HCT116 (cell line): ENCODE measurements around the gene RANBP1. TPM values are rescaled to one million over a fixed set of nuclear protein-coding genes. Genes with fewer than 3 reads are reported as not detected.

Experiments used
- ATAC-seq: fragments of 200-7000 bp; cut with Tn5 transposase; 2 replicates; pipeline ENCODE4 v1.9.1; 2020; ENCODE audit warnings: mild to moderate bottlenecking, moderate library complexity
- BruUV-seq: library from RNA; stranded (reverse); fragments of 400-500 nt; replicated peaks from 2 replicates; lab custom pipeline; 2021; lab: Mats Ljungman, UMichigan
- CTCF ChIA-PET: fragments of 300-600 bp; sonication (Branson Sonifier 250); formaldehyde crosslinking; loops from one replicate; lab custom pipeline; 2021; ENCODE audit warnings: antibody characterized with exemption; lab: Charles Lee
- POLR2A ChIA-PET: fragments of 300-600, 350-600 bp; sonication (Branson Sonifier 250); formaldehyde crosslinking; loops from one replicate; lab custom pipeline; 2021; ENCODE audit warnings: antibody characterized with exemption; lab: Charles Lee
- RAD21 ChIA-PET, 2 experiments: fragments of 300-600 bp; sonication (Branson Sonifier 250); formaldehyde crosslinking; loops; one replicate each; lab custom pipeline; 2023; ENCODE audit warnings: low total read pairs in 2 of 2; ENCODE audit not compliant: uncharacterized antibody in 2 of 2, unreplicated experiment in 2 of 2, low non-redundant PET in 1 of 2; lab: Charles Lee
- DNase-seq: peaks from one replicate; pipeline ENCODE4 v3.0.0-alpha.2; 2010; ENCODE audit warnings: low read depth, low spot score
- H2AFZ ChIP-seq: fragments of 200-600 bp; shearing (Covaris generic), sonication (generic); 2 replicates; pipeline ENCODE4 v1.6.1; 2017; ENCODE audit warnings: low read depth, mixed run types, mixed read lengths, antibody characterized with exemption, low read length; ENCODE audit not compliant: poor library complexity, severe bottlenecking
- H3K27ac ChIP-seq: 2 replicates; pipeline ENCODE4 v1.5.1; 2012; ENCODE audit warnings: low read depth, low read length
- H3K27me3 ChIP-seq: fragments of 200-600 bp; sonication (generic); 2 replicates; pipeline ENCODE4 v1.6.1; 2016; ENCODE audit warnings: mixed run types, low read length, mixed read lengths; ENCODE audit not compliant: insufficient read depth
- H3K36me3 ChIP-seq, 2 experiments: fragments of 200-500 bp in 1 of 2; fragments of 200-600 bp in 1 of 2; sonication (Bioruptor generic) in 1 of 2; sonication (generic) in 1 of 2; 2 replicates each; pipeline versions ENCODE4 v1.5.1 to v1.6.1; 2014 to 2016; ENCODE audit warnings: low read length in 2 of 2, inconsistent platforms in 1 of 2, mixed read lengths in 1 of 2, mixed run types in 1 of 2; ENCODE audit not compliant: insufficient read depth in 2 of 2, control insufficient read depth in 1 of 2
- H3K4me1 ChIP-seq, 2 experiments: fragments of 200-600 bp in 1 of 2; sonication (generic) in 1 of 2; 2 replicates each; pipeline versions ENCODE4 v1.5.1 to v1.6.1; 2012 to 2017; ENCODE audit warnings: low read length in 2 of 2, inconsistent platforms in 1 of 2, mild to moderate bottlenecking in 1 of 2, mixed read lengths in 1 of 2, mixed run types in 1 of 2, moderate library complexity in 1 of 2; ENCODE audit not compliant: insufficient read depth in 2 of 2, control insufficient read depth in 1 of 2
- H3K4me2 ChIP-seq: fragments of 200-600 bp; sonication (generic); 2 replicates; pipeline ENCODE4 v1.6.1; 2017; ENCODE audit warnings: mixed run types, low read length, mixed read lengths
- H3K4me3 ChIP-seq, 2 experiments: fragments of 200-600 bp in 1 of 2; sonication (generic) in 1 of 2; replicated peaks in 1 of 2; 2 replicates each; pipeline ENCODE4 v1.5.1; 2011 to 2016; ENCODE audit warnings: low read length in 2 of 2, control low read depth in 1 of 2, low read depth in 1 of 2, mild to moderate bottlenecking in 1 of 2, mixed read lengths in 1 of 2, mixed run types in 1 of 2
- H3K79me2 ChIP-seq: fragments of 200-600 bp; sonication (generic); 2 replicates; pipeline ENCODE4 v1.6.1; 2017; ENCODE audit warnings: mild to moderate bottlenecking, mixed run types, low read length, moderate library complexity, mixed read lengths; ENCODE audit not compliant: insufficient read depth
- H3K9ac ChIP-seq: fragments of 200-600 bp; sonication (generic); 2 replicates; pipeline ENCODE4 v1.6.1; 2016; ENCODE audit warnings: low read length, mixed read lengths
- H3K9me2 ChIP-seq: fragments of 200-600 bp; sonication (generic), shearing (Covaris generic); 2 replicates; pipeline ENCODE4 v1.6.1; 2017; ENCODE audit warnings: mixed run types, mild to moderate bottlenecking, moderate library complexity; ENCODE audit not compliant: insufficient read depth
- H3K9me3 ChIP-seq, 2 experiments: fragments of 200-500 bp in 1 of 2; fragments of 200-600 bp in 1 of 2; sonication (Bioruptor generic) in 1 of 2; sonication (generic) in 1 of 2; 2 replicates each; pipeline ENCODE4 v1.6.1; 2014 to 2017; ENCODE audit warnings: low read length in 2 of 2, mixed read lengths in 2 of 2, inconsistent platforms in 1 of 2, low read depth in 1 of 2, mild to moderate bottlenecking in 1 of 2, mixed run types in 1 of 2, moderate library complexity in 1 of 2; ENCODE audit not compliant: control insufficient read depth in 1 of 2, insufficient read depth in 1 of 2
- H4K20me1 ChIP-seq: fragments of 200-600 bp; sonication (generic), shearing (Covaris generic); 2 replicates; pipeline ENCODE4 v1.6.1; 2017; ENCODE audit warnings: mixed run types, mild to moderate bottlenecking, moderate library complexity; ENCODE audit not compliant: insufficient read depth
- CBX3 ChIP-seq: IDR thresholded peaks from 2 replicates; pipeline ENCODE4 v1.6.1; 2012; ENCODE audit warnings: low read depth
- CEBPB ChIP-seq: IDR thresholded peaks from 2 replicates; pipeline ENCODE4 v1.6.1; 2012; ENCODE audit warnings: low read depth
- ELF1 ChIP-seq: IDR thresholded peaks from 2 replicates; pipeline ENCODE4 v1.6.1; 2012; ENCODE audit warnings: low read depth, borderline replicate concordance
- EZH2phosphoT487 ChIP-seq: fragments of 200-600 bp; IDR thresholded peaks from 2 replicates; pipeline ENCODE4 v1.6.1; 2018; ENCODE audit warnings: antibody characterized with exemption, borderline replicate concordance
- FOSL1 ChIP-seq: IDR thresholded peaks from 2 replicates; pipeline ENCODE4 v1.6.1; 2012; ENCODE audit warnings: low read depth
- JUND ChIP-seq: IDR thresholded peaks from 2 replicates; pipeline ENCODE4 v1.6.1; 2012
- POLR2A ChIP-seq: IDR thresholded peaks from 2 replicates; pipeline ENCODE4 v1.7.0; 2011; ENCODE audit warnings: borderline replicate concordance; ENCODE audit not compliant: insufficient read depth, insufficient read length; ENCODE audit errors: extremely low read depth
- POLR2AphosphoS5 ChIP-seq: IDR thresholded peaks from 2 replicates; pipeline ENCODE4 v1.6.1; 2011; ENCODE audit warnings: mild to moderate bottlenecking, low read depth, low read length, moderate library complexity
- SIN3A ChIP-seq: IDR thresholded peaks from 2 replicates; pipeline ENCODE4 v1.6.1; 2012; ENCODE audit warnings: low read depth
- SP1 ChIP-seq: IDR thresholded peaks from 2 replicates; pipeline ENCODE4 v1.6.1; 2012; ENCODE audit warnings: low read depth
- TCF7L2 ChIP-seq: IDR thresholded peaks from 2 replicates; pipeline ENCODE4 v1.7.0; 2011; ENCODE audit warnings: borderline replicate concordance, inconsistent platforms; ENCODE audit not compliant: insufficient read depth, insufficient read length; ENCODE audit errors: extremely low read depth
- YY1 ChIP-seq: IDR thresholded peaks from 2 replicates; pipeline ENCODE4 v1.6.1; 2011; ENCODE audit warnings: low read length, low read depth, moderate library complexity, mild to moderate bottlenecking; ENCODE audit not compliant: insufficient replicate concordance; ENCODE audit errors: extremely low read depth
- ZFX ChIP-seq: fragments of 450-650 bp; IDR thresholded peaks from 2 replicates; pipeline ENCODE4 v1.6.1; 2017
- ZNF274 ChIP-seq: fragments of 200-500 bp; sonication (Bioruptor generic); IDR thresholded peaks from 2 replicates; pipeline ENCODE4 v1.6.1; 2014; ENCODE audit warnings: mild to moderate bottlenecking, low read depth, low read length, inconsistent platforms
- intact Hi-C: fragments of 100-400 bp; cut with micrococcal nuclease; formaldehyde crosslinking; loops from 2 replicates; pipeline ENCODE4 v1.10.0; 2022
- total RNA-seq: library from RNA; stranded (reverse); gene quantifications from one replicate; pipeline ENCODE4 v1.2.1, GENCODE V29; 2021; ENCODE audit not compliant: unreplicated experiment
- TF ChIP-seq, protein P1 (sequence below): IDR thresholded peaks from 2 replicates; pipeline ENCODE4 v1.6.1; 2012; ENCODE audit warnings: low read depth
- TF ChIP-seq, protein P2 (sequence below): IDR thresholded peaks from 2 replicates; pipeline ENCODE4 v1.6.1; 2012
- TF ChIP-seq, protein P3 (sequence below), 3 experiments: fragments of 200-600 bp in 1 of 3; sonication (generic) in 1 of 3; IDR thresholded peaks in 2 of 3; conservative IDR thresholded peaks in 1 of 3; 2 replicates each; pipeline ENCODE4 v1.5.1; 2012 to 2017; ENCODE audit warnings: low read depth in 2 of 3, low read length in 2 of 3, antibody characterized with exemption in 1 of 3, borderline replicate concordance in 1 of 3, control low read depth in 1 of 3, mild to moderate bottlenecking in 1 of 3, mixed read lengths in 1 of 3, mixed run types in 1 of 3, moderate library complexity in 1 of 3; ENCODE audit not compliant: insufficient read depth in 1 of 3
- TF ChIP-seq, protein P4 (sequence below): IDR thresholded peaks from 2 replicates; pipeline ENCODE4 v1.6.1; 2012
- TF ChIP-seq, protein P5 (sequence below): IDR thresholded peaks from 2 replicates; pipeline ENCODE4 v1.6.1; 2011; ENCODE audit warnings: mild to moderate bottlenecking, low read length, moderate library complexity; ENCODE audit not compliant: insufficient replicate concordance; ENCODE audit errors: extremely low read depth

The RANBP1 gene
- total RNA-seq, 1 experiment from 2014 or later, result 351 TPM

DNA sequence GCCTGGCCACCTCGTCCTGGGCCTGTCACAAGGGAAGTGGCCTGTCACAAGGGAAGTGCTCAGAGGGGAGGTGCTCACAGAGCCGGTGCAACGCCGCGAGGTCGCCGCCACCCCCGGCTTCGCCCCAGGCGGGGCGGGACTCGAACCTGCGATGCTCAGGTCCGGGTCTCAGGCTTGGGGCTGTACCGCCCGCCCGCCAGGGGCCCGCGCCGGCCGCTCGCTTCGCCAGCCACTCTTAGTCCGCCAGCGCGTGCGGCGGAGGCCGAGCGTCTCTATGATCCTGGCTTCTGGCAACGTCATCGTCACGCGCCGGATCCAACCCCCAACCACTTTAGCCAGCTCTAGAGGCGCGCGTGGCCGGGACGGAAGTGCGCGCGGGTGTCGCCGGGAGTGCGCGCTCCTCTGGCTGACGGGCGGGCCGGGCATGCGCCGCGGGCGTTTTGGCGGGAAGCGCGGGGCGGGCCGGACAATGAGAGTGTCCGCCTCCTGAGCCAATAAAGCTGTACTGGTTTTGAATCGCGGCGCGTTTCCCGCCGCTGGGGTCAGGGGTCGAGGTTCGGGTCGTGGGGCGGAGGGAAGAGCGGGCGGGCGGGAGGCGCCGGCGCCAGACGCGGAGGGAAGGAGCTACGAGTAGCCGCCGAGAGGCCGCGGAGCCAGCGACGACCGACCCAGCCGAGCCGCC, 1.2 kb downstream of the RANBP1 start, which contains the start of gene TRMT2A:
TRMT2A (minus strand) TSS at position 276 of the 682 bp plus-strand sequence. CDS start 320 bp downstream, outside the sequence.
- Histone ChIP-seq H4K20me1 (no peaks in the 10 kb centered on the region), H3K27me3 (no peaks in the 10 kb centered on the region), H3K4me3 (peak within 1 kb of the TSS; percentile 96 to 97), H2AFZ (no peak within 1 kb of the TSS), H3K79me2 (peaks cover 77% of the 10 kb centered on the region), H3K4me2 (peak within 1 kb of the TSS; percentile 91), H3K27ac (peak within 1 kb of the TSS; percentile 79), H3K9ac (peak within 1 kb of the TSS; percentile 99), H3K36me3 (peaks cover 20 to 47% of the 10 kb centered on the region in 2 experiments), H3K4me1 (peaks cover 12 to 27% of the 10 kb centered on the region in 2 experiments), H3K9me3 (no peaks in the 10 kb centered on the region), H3K9me2 (no peaks in the 10 kb centered on the region)
- ATAC-seq (peak; percentile 81), DNase-seq (peak; percentile 97)
- intact Hi-C loops, result loop anchor here (1.0 to 10.0 kb wide), 2 partner anchors 37 to 152 kb away; partner anchors contain the start of gene DGCR8
- POLR2A ChIA-PET, result no interaction called here
- BruUV-seq, result no TSS peak
- CTCF ChIA-PET, result interaction anchor here (1.7 kb wide), 1 partner anchor 12 kb away, joined by 3 read pairs; no protein-coding TSS in a partner anchor
- RAD21 ChIA-PET, result no interaction called here
- TF ChIP-seq YY1, result no peak
- TF ChIP-seq EZH2phosphoT487, result no peak
- TF ChIP-seq, protein P1, sequence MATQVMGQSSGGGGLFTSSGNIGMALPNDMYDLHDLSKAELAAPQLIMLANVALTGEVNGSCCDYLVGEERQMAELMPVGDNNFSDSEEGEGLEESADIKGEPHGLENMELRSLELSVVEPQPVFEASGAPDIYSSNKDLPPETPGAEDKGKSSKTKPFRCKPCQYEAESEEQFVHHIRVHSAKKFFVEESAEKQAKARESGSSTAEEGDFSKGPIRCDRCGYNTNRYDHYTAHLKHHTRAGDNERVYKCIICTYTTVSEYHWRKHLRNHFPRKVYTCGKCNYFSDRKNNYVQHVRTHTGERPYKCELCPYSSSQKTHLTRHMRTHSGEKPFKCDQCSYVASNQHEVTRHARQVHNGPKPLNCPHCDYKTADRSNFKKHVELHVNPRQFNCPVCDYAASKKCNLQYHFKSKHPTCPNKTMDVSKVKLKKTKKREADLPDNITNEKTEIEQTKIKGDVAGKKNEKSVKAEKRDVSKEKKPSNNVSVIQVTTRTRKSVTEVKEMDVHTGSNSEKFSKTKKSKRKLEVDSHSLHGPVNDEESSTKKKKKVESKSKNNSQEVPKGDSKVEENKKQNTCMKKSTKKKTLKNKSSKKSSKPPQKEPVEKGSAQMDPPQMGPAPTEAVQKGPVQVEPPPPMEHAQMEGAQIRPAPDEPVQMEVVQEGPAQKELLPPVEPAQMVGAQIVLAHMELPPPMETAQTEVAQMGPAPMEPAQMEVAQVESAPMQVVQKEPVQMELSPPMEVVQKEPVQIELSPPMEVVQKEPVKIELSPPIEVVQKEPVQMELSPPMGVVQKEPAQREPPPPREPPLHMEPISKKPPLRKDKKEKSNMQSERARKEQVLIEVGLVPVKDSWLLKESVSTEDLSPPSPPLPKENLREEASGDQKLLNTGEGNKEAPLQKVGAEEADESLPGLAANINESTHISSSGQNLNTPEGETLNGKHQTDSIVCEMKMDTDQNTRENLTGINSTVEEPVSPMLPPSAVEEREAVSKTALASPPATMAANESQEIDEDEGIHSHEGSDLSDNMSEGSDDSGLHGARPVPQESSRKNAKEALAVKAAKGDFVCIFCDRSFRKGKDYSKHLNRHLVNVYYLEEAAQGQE, result no peak
- no peak; the same call in 1 of the 2 replicates for TF ChIP-seq CBX3
- peak; percentile 38 for TF ChIP-seq POLR2A
- TF ChIP-seq, protein P2, sequence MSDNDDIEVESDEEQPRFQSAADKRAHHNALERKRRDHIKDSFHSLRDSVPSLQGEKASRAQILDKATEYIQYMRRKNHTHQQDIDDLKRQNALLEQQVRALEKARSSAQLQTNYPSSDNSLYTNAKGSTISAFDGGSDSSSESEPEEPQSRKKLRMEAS, result peak; percentile 91
- peak; percentile 50 for TF ChIP-seq POLR2AphosphoS5
- no peak; the same call in 1 of the 2 replicates for TF ChIP-seq ELF1
- TF ChIP-seq JUND, result no peak
- TF ChIP-seq FOSL1, result no peak
- no peak for TF ChIP-seq ZNF274
- TF ChIP-seq ZFX, result no peak
- TF ChIP-seq, protein P3, sequence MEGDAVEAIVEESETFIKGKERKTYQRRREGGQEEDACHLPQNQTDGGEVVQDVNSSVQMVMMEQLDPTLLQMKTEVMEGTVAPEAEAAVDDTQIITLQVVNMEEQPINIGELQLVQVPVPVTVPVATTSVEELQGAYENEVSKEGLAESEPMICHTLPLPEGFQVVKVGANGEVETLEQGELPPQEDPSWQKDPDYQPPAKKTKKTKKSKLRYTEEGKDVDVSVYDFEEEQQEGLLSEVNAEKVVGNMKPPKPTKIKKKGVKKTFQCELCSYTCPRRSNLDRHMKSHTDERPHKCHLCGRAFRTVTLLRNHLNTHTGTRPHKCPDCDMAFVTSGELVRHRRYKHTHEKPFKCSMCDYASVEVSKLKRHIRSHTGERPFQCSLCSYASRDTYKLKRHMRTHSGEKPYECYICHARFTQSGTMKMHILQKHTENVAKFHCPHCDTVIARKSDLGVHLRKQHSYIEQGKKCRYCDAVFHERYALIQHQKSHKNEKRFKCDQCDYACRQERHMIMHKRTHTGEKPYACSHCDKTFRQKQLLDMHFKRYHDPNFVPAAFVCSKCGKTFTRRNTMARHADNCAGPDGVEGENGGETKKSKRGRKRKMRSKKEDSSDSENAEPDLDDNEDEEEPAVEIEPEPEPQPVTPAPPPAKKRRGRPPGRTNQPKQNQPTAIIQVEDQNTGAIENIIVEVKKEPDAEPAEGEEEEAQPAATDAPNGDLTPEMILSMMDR (IDR thresholded peaks at IDR 0.05 in 2 of 3, conservative IDR thresholded peaks at IDR 0.05 in 1 of 3; ENCODE audit: borderline replicate concordance in 1 of 3, insufficient read depth in 1 of 3, low read depth in 2 of 3, low read length in 2 of 3), result no peak
- peak; percentile 61 for TF ChIP-seq SIN3A
- peak; percentile 73 for TF ChIP-seq SP1
- TF ChIP-seq, protein P4, sequence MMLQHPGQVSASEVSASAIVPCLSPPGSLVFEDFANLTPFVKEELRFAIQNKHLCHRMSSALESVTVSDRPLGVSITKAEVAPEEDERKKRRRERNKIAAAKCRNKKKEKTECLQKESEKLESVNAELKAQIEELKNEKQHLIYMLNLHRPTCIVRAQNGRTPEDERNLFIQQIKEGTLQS, result no peak
- peak; percentile 44 for TF ChIP-seq TCF7L2
- TF ChIP-seq, protein P5, sequence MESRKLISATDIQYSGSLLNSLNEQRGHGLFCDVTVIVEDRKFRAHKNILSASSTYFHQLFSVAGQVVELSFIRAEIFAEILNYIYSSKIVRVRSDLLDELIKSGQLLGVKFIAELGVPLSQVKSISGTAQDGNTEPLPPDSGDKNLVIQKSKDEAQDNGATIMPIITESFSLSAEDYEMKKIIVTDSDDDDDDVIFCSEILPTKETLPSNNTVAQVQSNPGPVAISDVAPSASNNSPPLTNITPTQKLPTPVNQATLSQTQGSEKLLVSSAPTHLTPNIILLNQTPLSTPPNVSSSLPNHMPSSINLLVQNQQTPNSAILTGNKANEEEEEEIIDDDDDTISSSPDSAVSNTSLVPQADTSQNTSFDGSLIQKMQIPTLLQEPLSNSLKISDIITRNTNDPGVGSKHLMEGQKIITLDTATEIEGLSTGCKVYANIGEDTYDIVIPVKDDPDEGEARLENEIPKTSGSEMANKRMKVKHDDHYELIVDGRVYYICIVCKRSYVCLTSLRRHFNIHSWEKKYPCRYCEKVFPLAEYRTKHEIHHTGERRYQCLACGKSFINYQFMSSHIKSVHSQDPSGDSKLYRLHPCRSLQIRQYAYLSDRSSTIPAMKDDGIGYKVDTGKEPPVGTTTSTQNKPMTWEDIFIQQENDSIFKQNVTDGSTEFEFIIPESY, result peak; percentile 14
- TF ChIP-seq CEBPB, result no peak
